ENCODE data around the gene GUCA2B. TPM values are rescaled to one million over a fixed set of nuclear protein-coding genes. Genes with fewer than 3 reads are reported as not detected.

Gene GUCA2B
- not detected for polyA plus RNA-seq (ENCODE audit: insufficient read length)

- no peak for DNase-seq (ENCODE audit: low read depth)
These were observed at the start of gene GUCA2B for GRCh38 chr1:42152907-42153600. GUCA2B (plus strand) TSS chr1:42153410; CDS start chr1:42153451, 41 bp downstream.

GRCh38 chr1:42105025-42105424 is 48.2 kb upstream of the GUCA2B start:
- no peak for DNase-seq (ENCODE audit: low read depth)

GRCh38 chr1:42108309-42108708 is 44.9 kb upstream of the GUCA2B start:
- DNase-seq (ENCODE audit: low read depth): no peak

- DNase-seq (ENCODE audit: low read depth): no peak
These were observed 43.6 kb upstream of the GUCA2B start for GRCh38 chr1:42109600-42109999.

GRCh38 chr1:42114229-42114628 is 39.0 kb upstream of the GUCA2B start:
- no peak for DNase-seq (ENCODE audit: low read depth)

- no peak for DNase-seq (ENCODE audit: low read depth)
These were observed 36.0 kb upstream of the GUCA2B start for GRCh38 chr1:42117214-42117613.

GRCh38 chr1:42118125-42118524 is 35.1 kb upstream of the GUCA2B start:
- DNase-seq (ENCODE audit: low read depth): no peak

- DNase-seq (ENCODE audit: low read depth): no peak
These were observed 30.8 kb upstream of the GUCA2B start for GRCh38 chr1:42122408-42122807.

GRCh38 chr1:42125552-42125951 is 27.7 kb upstream of the GUCA2B start:
- DNase-seq (ENCODE audit: low read depth): no peak

- no peak for DNase-seq (ENCODE audit: low read depth)
These were observed 25.4 kb upstream of the GUCA2B start for GRCh38 chr1:42127767-42128166.

GRCh38 chr1:42128499-42128898 is 24.7 kb upstream of the GUCA2B start:
- DNase-seq (ENCODE audit: low read depth): no peak

GRCh38 chr1:42128964-42129363 is 24.2 kb upstream of the GUCA2B start:
- no peak for DNase-seq (ENCODE audit: low read depth)

GRCh38 chr1:42130061-42130660 is 23.0 kb upstream of the GUCA2B start:
- DNase-seq (ENCODE audit: low read depth): no peak

GRCh38 chr1:42133390-42133789 is 19.8 kb upstream of the GUCA2B start:
- no peak for DNase-seq (ENCODE audit: low read depth)

- no peak for DNase-seq (ENCODE audit: low read depth)
These were observed 19.2 kb upstream of the GUCA2B start for GRCh38 chr1:42133809-42134526.

GRCh38 chr1:42135426-42135825 is 17.8 kb upstream of the GUCA2B start:
- no peak for DNase-seq (ENCODE audit: low read depth)

- DNase-seq (ENCODE audit: low read depth): no peak
These were observed 16.7 kb upstream of the GUCA2B start for GRCh38 chr1:42136466-42136865.

GRCh38 chr1:42137766-42138165 is 15.4 kb upstream of the GUCA2B start:
- no peak for DNase-seq (ENCODE audit: low read depth)

GRCh38 chr1:42138586-42138985 is 14.6 kb upstream of the GUCA2B start:
- no peak for DNase-seq (ENCODE audit: low read depth)

GRCh38 chr1:42139444-42139843 is 13.8 kb upstream of the GUCA2B start:
- no peak for DNase-seq (ENCODE audit: low read depth)

- DNase-seq (ENCODE audit: low read depth): no peak
These were observed 13.0 kb upstream of the GUCA2B start for GRCh38 chr1:42140191-42140590.

- no peak for DNase-seq (ENCODE audit: low read depth)
These were observed 11.2 kb upstream of the GUCA2B start for GRCh38 chr1:42141978-42142377.
